Neural crest cell (in vitro differentiated cells): ENCODE results near the gene GRAMD2A. TPM values are rescaled to one million over a fixed set of nuclear protein-coding genes. Genes with fewer than 3 reads are reported as not detected.

Experiments
- DNase-seq: peaks from one replicate; pipeline ENCODE4 v3.0.0; 2021; ENCODE audit warnings: low read depth, mixed read lengths, low spot score
- H3K27ac Mint-ChIP-seq: one replicate; pipeline ENCODE4 v1.8.0; 2021; ENCODE audit warnings: mild to moderate bottlenecking, mixed read lengths; ENCODE audit not compliant: unreplicated experiment
- H3K27me3 Mint-ChIP-seq: 2 replicates; pipeline ENCODE4 v1.8.0; 2021; ENCODE audit warnings: low read depth, mild to moderate bottlenecking, mixed read lengths
- H3K36me3 Mint-ChIP-seq: 2 replicates; pipeline ENCODE4 v1.8.0; 2021; ENCODE audit warnings: low read depth, mild to moderate bottlenecking, mixed read lengths
- H3K4me1 Mint-ChIP-seq: 2 replicates; pipeline ENCODE4 v1.8.0; 2021; ENCODE audit warnings: mixed read lengths
- H3K4me3 Mint-ChIP-seq: one replicate; pipeline ENCODE4 v1.8.0; 2021; ENCODE audit warnings: mild to moderate bottlenecking, mixed read lengths
- H3K9me3 Mint-ChIP-seq: 2 replicates; pipeline ENCODE4 v1.8.0; 2021; ENCODE audit warnings: mixed read lengths
- CTCF ChIP-seq: fragments of 200-600 bp; sonication (generic); conservative IDR thresholded peaks from 2 replicates; pipeline ENCODE4 v1.5.0; 2021; ENCODE audit warnings: antibody characterized with exemption, mild to moderate bottlenecking
- long read RNA-seq: library from polyadenylated mRNA; unstranded; transcript quantifications from one replicate; pipeline ENCODE4 v2.0.0, GENCODE V29; 2020
- total RNA-seq: library from RNA; stranded (reverse); gene quantifications from 2 replicates; pipeline ENCODE4 v1.2.1, GENCODE V29; 2021

GRAMD2A gene
- total RNA-seq: 0.35 and 0.48 TPM in 2 replicates
- long read RNA-seq: 0 reads

DNA sequence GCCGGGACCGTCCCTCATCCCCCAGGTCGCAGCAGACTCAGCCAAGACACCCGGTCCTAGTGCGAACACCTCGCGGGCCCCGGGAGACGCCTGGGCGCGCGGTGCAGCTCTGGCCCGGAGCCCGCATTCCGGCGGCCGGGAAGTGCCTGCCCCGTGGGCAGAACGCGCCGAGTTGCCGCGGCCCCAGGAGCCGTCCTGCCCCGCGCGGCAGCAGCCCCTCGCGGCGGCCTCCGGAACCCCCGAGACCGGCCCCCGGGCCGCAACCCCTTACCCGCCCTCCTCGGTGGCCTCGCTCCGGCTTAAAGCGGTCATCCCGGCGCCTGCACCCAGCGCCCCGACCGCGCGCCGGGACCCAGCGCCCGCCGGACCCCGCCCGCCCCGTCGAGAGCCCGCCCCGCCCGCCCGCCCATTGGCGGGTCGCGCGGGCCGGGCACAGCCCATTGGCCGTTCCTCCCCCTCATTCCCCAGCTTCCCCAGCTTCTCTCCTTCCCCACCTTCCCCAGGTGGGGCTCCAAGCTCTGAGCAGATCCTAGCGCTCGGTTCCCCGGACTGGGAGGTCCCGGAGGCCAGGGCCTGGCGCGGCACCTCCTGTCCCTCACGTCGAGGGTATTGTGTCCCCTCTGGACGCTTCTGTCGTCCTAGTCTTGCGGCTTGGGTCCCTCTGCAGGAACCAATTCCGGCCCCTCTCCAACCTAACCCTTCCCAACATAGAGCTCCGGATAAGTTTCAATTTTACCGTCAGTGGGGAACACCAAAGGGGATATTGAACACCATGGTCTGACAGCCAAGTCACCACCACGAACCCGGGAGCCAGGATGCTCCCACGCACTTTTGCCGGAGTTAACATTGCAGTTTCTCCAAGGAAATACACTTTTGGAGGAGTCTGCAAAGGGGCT lies at the start of gene GRAMD2A:
Gene GRAMD2A (minus strand): TSS at position 328 of the 896 bp plus-strand sequence.
- Mint-ChIP-seq H3K36me3 (peaks cover 21% of the 10 kb centered on the region), H3K4me1 (peaks cover 9% of the 10 kb centered on the region), H3K9me3 (no peaks in the 10 kb centered on the region), H3K4me3 (peak within 1 kb of the TSS; percentile 85), H3K27ac (no peak within 1 kb of the TSS), H3K27me3 (peaks cover 60% of the 10 kb centered on the region)
- no peak for TF ChIP-seq CTCF
- no peak for DNase-seq

DNA sequence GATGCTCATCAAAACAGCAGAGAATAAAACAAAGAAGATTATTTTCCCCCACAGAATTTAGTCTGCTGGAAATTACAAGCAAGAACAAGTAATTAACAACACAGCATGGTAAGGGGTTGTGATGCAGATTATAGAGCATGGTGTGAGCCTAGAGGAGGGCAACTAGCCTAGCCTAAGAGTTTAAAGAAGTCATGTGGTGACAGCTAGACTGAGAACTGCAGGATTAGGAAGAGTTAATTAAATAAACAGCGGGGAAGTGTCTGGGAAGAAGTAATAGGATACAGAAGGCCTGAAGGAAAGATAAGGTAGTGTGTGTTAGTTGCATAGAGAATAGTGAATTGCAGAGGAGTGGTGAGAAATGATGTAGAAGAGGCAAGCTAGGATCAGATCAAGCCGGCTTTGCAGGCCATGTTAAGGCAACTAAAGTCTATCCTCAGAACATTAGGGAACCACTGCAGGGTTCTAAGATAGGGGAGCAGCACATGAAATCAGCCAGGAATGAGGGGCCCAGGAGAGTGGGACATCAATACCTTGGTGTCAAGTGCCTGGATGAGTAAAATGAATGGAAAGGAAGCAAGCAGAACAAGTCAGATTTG lies 45.3 kb upstream of the GRAMD2A start:
- Mint-ChIP-seq H3K4me3 (no peak overlapping the region), H3K9me3 (no peaks in the 10 kb centered on the region), H3K27me3 (no peaks in the 10 kb centered on the region), H3K4me1 (no peaks in the 10 kb centered on the region), H3K36me3 (peaks cover 5% of the 10 kb centered on the region), H3K27ac (no peak overlapping the region)
- no peak for TF ChIP-seq CTCF
- DNase-seq: no peak

DNA sequence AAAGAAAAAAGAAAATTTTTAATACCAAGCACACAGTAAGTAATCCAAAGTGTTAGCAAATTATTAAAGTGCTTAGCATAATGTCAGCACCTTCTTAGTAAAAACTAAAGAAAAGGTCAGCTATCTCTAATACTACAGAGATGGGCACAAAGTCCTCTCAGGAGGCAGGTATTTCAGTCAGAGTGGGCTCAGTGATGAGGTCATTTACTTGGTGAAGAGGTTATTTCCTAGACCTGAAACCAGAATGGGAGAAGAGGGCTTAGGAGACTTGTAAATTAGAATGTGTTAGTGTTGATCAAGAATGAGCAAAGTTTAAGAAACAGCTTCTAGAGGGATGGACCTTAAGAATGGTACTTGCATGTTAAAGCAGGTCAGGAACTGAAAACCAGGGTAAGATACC lies 42.1 kb upstream of the GRAMD2A start:
- no peaks in the 10 kb centered on the region for H3K4me1 Mint-ChIP-seq
- H3K27me3 Mint-ChIP-seq: no peaks in the 10 kb centered on the region
- no peak for TF ChIP-seq CTCF
- H3K27ac Mint-ChIP-seq: no peak overlapping the region
- H3K4me3 Mint-ChIP-seq: no peak overlapping the region
- no peak for DNase-seq
- peaks cover 5% of the 10 kb centered on the region for H3K36me3 Mint-ChIP-seq
- H3K9me3 Mint-ChIP-seq: no peaks in the 10 kb centered on the region

GRCh38 chr15:72238586-72238985 lies 41.0 kb upstream of the GRAMD2A start:
- no peaks in the 10 kb centered on the region for H3K4me1 Mint-ChIP-seq
- H3K27me3 Mint-ChIP-seq: no peaks in the 10 kb centered on the region
- H3K4me3 Mint-ChIP-seq: no peak overlapping the region
- H3K36me3 Mint-ChIP-seq: peaks cover 5% of the 10 kb centered on the region
- no peaks in the 10 kb centered on the region for H3K9me3 Mint-ChIP-seq
- no peak overlapping the region for H3K27ac Mint-ChIP-seq
- TF ChIP-seq CTCF: no peak
- DNase-seq: no peak

DNA sequence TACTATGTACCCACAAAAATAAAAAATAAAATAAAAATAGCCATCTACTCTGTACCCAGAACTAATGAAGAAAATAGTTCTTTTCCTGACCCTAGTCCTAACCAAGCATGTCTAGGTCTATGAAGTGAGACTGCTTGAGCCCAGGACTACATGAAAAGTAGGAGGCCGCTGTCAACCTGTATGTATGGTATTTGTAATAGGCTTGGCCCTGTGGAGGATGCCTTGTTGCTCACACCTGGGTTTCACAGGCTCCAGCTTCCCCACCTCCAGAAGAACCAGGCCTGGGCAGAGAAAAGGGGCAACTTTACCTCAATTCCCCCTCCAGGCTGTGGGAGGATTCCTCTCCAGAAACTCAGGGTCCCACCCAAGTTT lies 40.3 kb upstream of the GRAMD2A start:
- Mint-ChIP-seq H3K36me3 (peaks cover 5% of the 10 kb centered on the region), H3K27me3 (no peaks in the 10 kb centered on the region)
- no peak for TF ChIP-seq CTCF

More for the DNA sequence above, 40.3 kb upstream of the GRAMD2A start:
- H3K27ac Mint-ChIP-seq: no peak overlapping the region
- no peak overlapping the region for H3K4me3 Mint-ChIP-seq
- DNase-seq: no peak
- H3K9me3 Mint-ChIP-seq: no peaks in the 10 kb centered on the region
- no peaks in the 10 kb centered on the region for H3K4me1 Mint-ChIP-seq
